GM12878 (cell line): ENCODE results near the gene ARSA. TPM values are rescaled to one million over a fixed set of nuclear protein-coding genes. Genes with fewer than 3 reads are reported as not detected.

Source experiments
- ATAC-seq: fragments of 200-7000 bp; cut with Tn5 transposase; 3 replicates; pipeline ENCODE4 v1.9.1; 2020; ENCODE audit warnings: mild to moderate bottlenecking, moderate library complexity
- BruUV-seq: library from RNA; stranded (reverse); fragments of 400-500 nt; replicated peaks from 2 replicates; lab custom pipeline; 2021; lab: Mats Ljungman, UMichigan
- CTCF ChIA-PET: fragments of 300-600 bp; sonication (Branson Sonifier 250); formaldehyde crosslinking; extraction: SDS; loops from one replicate; lab custom pipeline; 2021; ENCODE audit warnings: inconsistent platforms; lab: Yijun Ruan, JAX
- POLR2A ChIA-PET: fragments of 350-600 bp; formaldehyde crosslinking; extraction: SDS; loops from one replicate; lab custom pipeline; 2021; ENCODE audit warnings: inconsistent platforms; lab: Charles Lee
- RAD21 ChIA-PET: fragments of 300-600 bp; sonication (Branson Sonifier 250); formaldehyde crosslinking; loops from one replicate; lab custom pipeline; 2023; ENCODE audit warnings: antibody characterized with exemption; ENCODE audit not compliant: unreplicated experiment; lab: Charles Lee
- SMC1A ChIA-PET: fragments of 300-600 bp; sonication (Branson Sonifier 250); formaldehyde crosslinking; loops from one replicate; lab custom pipeline; 2023; ENCODE audit not compliant: unreplicated experiment, uncharacterized antibody; lab: Charles Lee
- DNase-seq: peaks from one replicate; pipeline ENCODE4 v3.0.0-alpha.2; 2011; ENCODE audit warnings: low read depth, low spot score
- FAIRE-seq: peaks from 3 replicates; lab custom pipeline; 2011; peaks lifted over from hg19 to GRCh38; lab: Jason Lieb, UNC
- H2AFZ ChIP-seq: 2 replicates; pipeline ENCODE4 v1.6.0; 2011; ENCODE audit warnings: low read depth, low read length, control low read depth; ENCODE audit not compliant: control insufficient read depth
- H3K27ac ChIP-seq: 2 replicates; pipeline ENCODE4 v1.5.1; 2011; ENCODE audit warnings: control low read depth; ENCODE audit not compliant: control insufficient read depth, insufficient read depth
- H3K27me3 ChIP-seq, 2 experiments: replicated peaks in 1 of 2; 2 replicates each; pipeline versions ENCODE4 v1.6.0 to v1.6.1; 2011; ENCODE audit warnings: low read length in 1 of 2; ENCODE audit not compliant: control insufficient read depth in 2 of 2, insufficient read depth in 2 of 2
- H3K36me3 ChIP-seq, 2 experiments: 2 replicates each; pipeline ENCODE4 v1.5.1; 2011; ENCODE audit warnings: low read length in 1 of 2; ENCODE audit not compliant: control insufficient read depth in 2 of 2, insufficient read depth in 2 of 2
- H3K4me1 ChIP-seq: 2 replicates; pipeline ENCODE4 v1.6.1; 2011; ENCODE audit warnings: mild to moderate bottlenecking, low read length, moderate library complexity, mixed read lengths; ENCODE audit not compliant: control insufficient read depth, insufficient read depth
- H3K4me2 ChIP-seq: 2 replicates; pipeline ENCODE4 v1.6.0; 2011; ENCODE audit warnings: control low read depth; ENCODE audit not compliant: control insufficient read depth, insufficient read depth
- H3K4me3 ChIP-seq: fragments of 200-600 bp; sonication (generic); 2 replicates; pipeline ENCODE4 v1.5.1; 2016
- H3K79me2 ChIP-seq: 2 replicates; pipeline ENCODE4 v1.6.0; 2011; ENCODE audit warnings: low read length; ENCODE audit not compliant: control insufficient read depth, insufficient read depth
- H3K9ac ChIP-seq: 2 replicates; pipeline ENCODE4 v1.8.0; 2011; ENCODE audit warnings: low read length, control low read depth, mixed read lengths; ENCODE audit not compliant: control insufficient read depth, insufficient read depth
- H3K9me3 ChIP-seq: replicated peaks from 3 replicates; pipeline ENCODE4 v1.5.1; 2011; ENCODE audit warnings: mild to moderate bottlenecking, low read length; ENCODE audit not compliant: control insufficient read depth, insufficient read depth
- H4K20me1 ChIP-seq: 2 replicates; pipeline ENCODE4 v1.6.0; 2011; ENCODE audit not compliant: control insufficient read depth, insufficient read depth
- CHD2 ChIP-seq: IDR thresholded peaks from 2 replicates; pipeline ENCODE4 v1.6.1; 2011; ENCODE audit warnings: low read depth, low read length, improper control_type of control experiment, borderline replicate concordance
- FOXM1 ChIP-seq: IDR thresholded peaks from 2 replicates; pipeline ENCODE4 v1.6.1; 2012; ENCODE audit warnings: low read depth, mild to moderate bottlenecking, inconsistent platforms, low read length, moderate library complexity
- LARP7 ChIP-seq: fragments of 450-650 bp; IDR thresholded peaks from 2 replicates; pipeline ENCODE4 v1.6.1; 2017; ENCODE audit warnings: mild to moderate bottlenecking
- NR2C2 ChIP-seq: IDR thresholded peaks from 2 replicates; pipeline ENCODE4 v1.6.1; 2011; ENCODE audit warnings: borderline replicate concordance, low read depth; ENCODE audit not compliant: control insufficient read depth, insufficient read length
- NR2F1 ChIP-seq: fragments of 450-650 bp; conservative IDR thresholded peaks from 2 replicates; pipeline ENCODE4 v1.6.1; 2017; ENCODE audit warnings: mild to moderate bottlenecking
- RAD51 ChIP-seq: fragments of 450-650 bp; IDR thresholded peaks from 2 replicates; pipeline ENCODE4 v1.6.1; 2016; ENCODE audit warnings: moderate library complexity, mild to moderate bottlenecking, inconsistent platforms
- ZNF217 ChIP-seq: fragments of 450-650 bp; IDR thresholded peaks from 2 replicates; pipeline ENCODE4 v1.6.1; 2017; ENCODE audit warnings: antibody characterized with exemption, mild to moderate bottlenecking
- ZNF24 ChIP-seq: fragments of 450-650 bp; IDR thresholded peaks from 2 replicates; pipeline ENCODE4 v1.6.1; 2017; ENCODE audit warnings: antibody characterized with exemption, mild to moderate bottlenecking
- WGBS: methylation state at CpG from one replicate; pipeline ENCODE4 v1.1.6; 2016; ENCODE audit warnings: low lambda C conversion rate; ENCODE audit not compliant: insufficient replicate concordance, insufficient coverage; ENCODE audit errors: missing lambda C conversion rate; 5-methylcytosine and 5-hydroxymethylcytosine counted together
- in situ Hi-C: fragments of 300-500 bp; cut with MboI; formaldehyde crosslinking; loops from 9 replicates; pipeline ENCODE4 v1.14.3; 2018; ENCODE audit warnings: mixed read lengths
- intact Hi-C: fragments of 100-400 bp; cut with micrococcal nuclease; formaldehyde crosslinking; loops from one replicate; pipeline ENCODE4 v1.14.2; 2022; ENCODE audit not compliant: unreplicated experiment
- polyA plus RNA-seq, 11 experiments: library from polyadenylated mRNA; depleted of rRNA in 4 of 11; unstranded in 6 of 11; stranded (reverse) in 5 of 11; fragments of >200 nt; fragmentation: Nextera tagmentation in 4 of 11; fragmentation: Illumina TruSeq in 1 of 11; extraction: Ambion mirVana in 4 of 11; extraction: Trizol in 1 of 11; gene quantifications; 1 replicate in 1 of 11; 2 replicates in 10 of 11; pipeline versions ENCODE4 v1.2.1 to v1.2.3, GENCODE V29; 2011 to 2016; ENCODE audit warnings: inconsistent platforms in 2 of 11, missing spikeins in 2 of 11, low read depth in 1 of 11
- total RNA-seq, 4 experiments: library from RNA; depleted of rRNA in 3 of 4; stranded (reverse); fragments of >200 nt in 3 of 4; fragmentation: Illumina TruSeq in 1 of 4; extraction: Trizol in 1 of 4; gene quantifications; 2 replicates each; pipeline versions ENCODE4 v1.2.1 to v1.2.3, GENCODE V29; 2013 to 2021
- TF ChIP-seq, protein P1 (sequence below): fragments of 450-650 bp; formaldehyde crosslinking; IDR thresholded peaks from 2 replicates; pipeline ENCODE4 v1.4.0; 2020; ENCODE audit warnings: mild to moderate bottlenecking, moderate library complexity

The ARSA gene
- total and polyA plus RNA-seq, 10 of the 15 experiments (the other 5 are each of a cell fraction or from before 2014, with no cell fraction given) = 0.39 to 26.3 (median 9.8) TPM

DNA sequence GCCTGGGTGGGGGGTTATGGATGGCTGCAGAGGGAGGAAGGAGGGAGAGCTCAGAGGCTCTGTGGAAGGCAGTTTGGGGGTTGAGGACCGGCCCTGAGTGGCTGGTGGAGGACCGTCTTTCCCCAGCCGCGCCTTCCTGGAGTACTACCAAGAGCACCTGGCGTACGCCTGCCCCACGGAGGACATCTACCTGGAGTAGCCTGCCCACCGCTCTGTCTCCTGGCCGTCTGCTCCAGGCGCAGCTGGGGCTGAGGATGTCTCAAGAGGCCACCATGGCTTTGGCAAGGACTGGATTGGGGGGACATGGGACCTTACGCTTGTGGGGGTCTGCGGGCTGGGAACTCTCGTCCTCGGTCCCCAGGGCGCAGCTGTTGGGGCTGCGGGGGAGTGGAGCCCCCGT is 17.4 kb downstream of the ARSA start:
- Histone ChIP-seq H3K9me3 (no peaks in the 10 kb centered on the region), H3K9ac (no peak overlapping the region), H3K4me2 (no peak overlapping the region), H4K20me1 (no peaks in the 10 kb centered on the region), H2AFZ (no peak overlapping the region), H3K36me3 (no peaks in the 10 kb centered on the region), H3K4me1 (no peaks in the 10 kb centered on the region), H3K27ac (no peak overlapping the region), H3K27me3 (no peaks in the 10 kb centered on the region; a peak in 2 of 4 replicates), H3K4me3 (no peak overlapping the region), H3K79me2 (no peaks in the 10 kb centered on the region)
- intact Hi-C loops (no loop called here), in situ Hi-C loops (loop anchor here (10.0 kb wide), 1 partner anchor 356 kb away; the partner anchor contains the start of gene HDAC10)
- FAIRE-seq (no peak), DNase-seq (no peak), ATAC-seq (no peak)
- RAD21 ChIA-PET = no interaction called here
- POLR2A ChIA-PET = no interaction called here
- WGBS = 62% methylated on average over 17 of the region's 17 CpGs
- no TSS peak for BruUV-seq
- TF ChIP-seq CHD2 (no peak), ZNF217 (no peak), NR2C2 (no peak), FOXM1 (no peak), ZNF24 (no peak), LARP7 (no peak), RAD51 (no peak), NR2F1 (no peak)
- TF ChIP-seq, protein P1, sequence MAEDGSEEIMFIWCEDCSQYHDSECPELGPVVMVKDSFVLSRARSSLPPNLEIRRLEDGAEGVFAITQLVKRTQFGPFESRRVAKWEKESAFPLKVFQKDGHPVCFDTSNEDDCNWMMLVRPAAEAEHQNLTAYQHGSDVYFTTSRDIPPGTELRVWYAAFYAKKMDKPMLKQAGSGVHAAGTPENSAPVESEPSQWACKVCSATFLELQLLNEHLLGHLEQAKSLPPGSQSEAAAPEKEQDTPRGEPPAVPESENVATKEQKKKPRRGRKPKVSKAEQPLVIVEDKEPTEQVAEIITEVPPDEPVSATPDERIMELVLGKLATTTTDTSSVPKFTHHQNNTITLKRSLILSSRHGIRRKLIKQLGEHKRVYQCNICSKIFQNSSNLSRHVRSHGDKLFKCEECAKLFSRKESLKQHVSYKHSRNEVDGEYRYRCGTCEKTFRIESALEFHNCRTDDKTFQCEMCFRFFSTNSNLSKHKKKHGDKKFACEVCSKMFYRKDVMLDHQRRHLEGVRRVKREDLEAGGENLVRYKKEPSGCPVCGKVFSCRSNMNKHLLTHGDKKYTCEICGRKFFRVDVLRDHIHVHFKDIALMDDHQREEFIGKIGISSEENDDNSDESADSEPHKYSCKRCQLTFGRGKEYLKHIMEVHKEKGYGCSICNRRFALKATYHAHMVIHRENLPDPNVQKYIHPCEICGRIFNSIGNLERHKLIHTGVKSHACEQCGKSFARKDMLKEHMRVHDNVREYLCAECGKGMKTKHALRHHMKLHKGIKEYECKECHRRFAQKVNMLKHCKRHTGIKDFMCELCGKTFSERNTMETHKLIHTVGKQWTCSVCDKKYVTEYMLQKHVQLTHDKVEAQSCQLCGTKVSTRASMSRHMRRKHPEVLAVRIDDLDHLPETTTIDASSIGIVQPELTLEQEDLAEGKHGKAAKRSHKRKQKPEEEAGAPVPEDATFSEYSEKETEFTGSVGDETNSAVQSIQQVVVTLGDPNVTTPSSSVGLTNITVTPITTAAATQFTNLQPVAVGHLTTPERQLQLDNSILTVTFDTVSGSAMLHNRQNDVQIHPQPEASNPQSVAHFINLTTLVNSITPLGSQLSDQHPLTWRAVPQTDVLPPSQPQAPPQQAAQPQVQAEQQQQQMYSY = no peak
- SMC1A ChIA-PET = no interaction called here
- CTCF ChIA-PET = interaction anchor here (2.2 kb wide), 1 partner anchor 11 kb away, joined by 10 read pairs; no protein-coding TSS in a partner anchor
